IPS DF 19.7 (cell line): ENCODE results near the gene PIAS1.
"Not testable (repeated sequence)": the region's sequence is repeated elsewhere in the genome, so short reads cannot be mapped to it uniquely, and the experiment has no call there.

Source experiments
- DNase-seq: peaks from one replicate; pipeline ENCODE4 v3.0.0-alpha.2; 2013; ENCODE audit warnings: low read depth, low spot score

The PIAS1 gene

GRCh38 chr15:68218331-68218730 is 164.2 kb downstream of the PIAS1 start:
- DNase-seq: no peak

DNA sequence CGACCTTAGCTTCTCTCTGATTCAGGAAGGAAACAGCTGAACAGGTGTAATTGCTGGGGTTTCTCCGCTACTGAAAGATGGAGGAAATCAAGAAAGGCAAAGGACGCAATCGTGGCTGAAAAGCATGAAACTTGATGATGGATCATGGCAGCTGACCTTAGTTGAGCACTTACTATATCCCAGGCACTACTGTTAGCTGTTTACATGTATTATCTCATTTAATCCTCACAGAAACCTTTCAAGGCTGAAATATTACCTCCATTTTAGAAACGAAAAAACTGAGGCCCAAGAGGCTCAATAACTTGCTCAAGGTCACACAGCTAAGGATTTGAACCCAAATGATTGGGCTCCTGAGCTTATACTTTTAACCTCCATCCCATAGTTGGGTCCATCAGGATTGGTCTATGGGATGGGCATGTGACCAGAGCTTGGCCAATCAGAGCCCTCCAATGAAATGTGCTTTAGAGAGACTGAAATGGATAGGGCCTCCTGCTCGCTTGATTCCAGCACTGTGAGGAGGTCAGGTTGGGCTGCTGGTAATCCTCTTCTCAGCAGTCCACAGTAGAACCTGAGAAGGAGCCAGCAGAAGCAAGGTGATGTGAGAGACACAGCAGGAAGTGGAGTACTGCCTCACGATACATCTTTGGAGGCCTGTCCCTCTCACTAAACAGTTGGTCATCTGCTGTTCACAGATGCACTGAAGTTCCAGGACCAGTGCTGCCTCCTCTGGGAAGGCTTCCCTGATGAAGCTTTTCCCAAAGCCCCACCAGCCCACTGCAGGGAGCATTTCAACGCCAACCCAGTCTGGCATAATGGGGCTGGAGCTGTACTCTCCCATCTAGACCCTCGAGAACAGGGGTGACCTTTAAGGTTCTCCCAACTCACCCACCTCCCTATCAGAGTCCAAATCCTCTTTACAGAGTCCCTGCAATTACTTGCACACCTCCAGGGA is 165.0 kb downstream of the PIAS1 start:
- DNase-seq: no peak

DNA sequence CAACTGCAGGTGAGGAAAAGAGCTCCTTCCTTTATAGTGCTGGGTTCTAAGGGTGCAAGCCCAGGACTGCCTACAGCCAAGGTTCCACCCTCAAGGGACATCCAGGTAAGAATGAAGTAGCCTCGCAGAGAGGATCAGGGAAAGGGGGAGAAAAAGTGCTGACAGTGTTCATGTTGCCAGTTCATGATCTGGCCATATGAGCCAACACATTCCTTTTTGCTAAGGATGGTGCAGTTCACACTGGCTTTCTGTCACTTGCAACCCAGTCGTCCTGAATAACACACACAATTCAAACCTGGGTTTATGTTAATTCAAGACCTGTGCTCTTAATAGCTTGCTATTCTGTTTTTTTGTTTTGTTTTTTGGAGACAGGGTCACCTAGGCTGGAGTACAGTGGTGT is 166.4 kb downstream of the PIAS1 start:
- no peak for DNase-seq

DNA sequence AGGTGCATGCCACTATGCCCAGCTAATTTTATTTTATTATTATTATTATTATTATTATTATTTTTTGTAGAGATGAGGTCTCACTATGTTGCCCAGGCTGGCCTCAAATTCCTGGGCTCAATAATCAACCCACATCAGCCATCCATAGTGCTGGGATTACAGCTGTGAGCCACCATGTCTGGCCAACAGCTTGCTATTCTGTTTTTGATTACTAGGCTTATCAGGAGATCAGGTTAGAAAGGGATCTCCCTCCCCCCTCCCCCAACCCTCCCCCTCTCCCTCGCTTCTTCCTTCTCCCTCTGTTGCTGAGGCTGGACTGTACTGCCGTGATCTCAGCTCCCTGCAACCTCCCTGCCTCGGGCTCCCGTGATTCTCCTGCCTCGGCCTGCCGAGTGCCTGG is 166.9 kb downstream of the PIAS1 start:
- DNase-seq: no peak

- DNase-seq: not testable (repeated sequence)
Measured at GRCh38 chr15:68221530-68222431, 167.7 kb downstream of the PIAS1 start.

GRCh38 chr15:68222432-68222743 is 168.3 kb downstream of the PIAS1 start:
- DNase-seq: not testable (repeated sequence)

- no peak for DNase-seq
Measured at GRCh38 chr15:68223171-68223570, 169.1 kb downstream of the PIAS1 start.

DNA sequence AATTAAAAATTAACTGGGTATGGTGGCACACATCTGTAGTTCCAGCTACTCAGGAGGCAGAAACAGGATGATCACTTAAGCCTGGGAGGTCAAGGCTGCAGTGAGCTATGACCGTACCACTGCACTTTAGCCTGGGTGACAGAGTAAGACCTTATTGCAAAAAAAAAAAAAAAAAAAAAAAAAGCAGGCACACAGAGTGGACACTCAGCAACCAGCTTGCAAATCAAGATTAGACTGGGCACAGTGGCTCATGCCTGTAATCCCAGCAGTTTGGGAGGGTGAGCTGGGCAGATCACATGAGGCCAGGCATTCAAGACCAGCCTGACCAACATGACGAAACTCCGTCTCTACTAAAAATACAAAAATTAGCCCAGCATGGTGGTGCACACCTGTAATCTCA is 170.0 kb downstream of the PIAS1 start:
- no peak for DNase-seq

GRCh38 chr15:68224546-68225250 is 170.6 kb downstream of the PIAS1 start:
- DNase-seq: no peak

- DNase-seq: not testable (repeated sequence)
Measured at GRCh38 chr15:68225442-68225841, 171.3 kb downstream of the PIAS1 start.

DNA sequence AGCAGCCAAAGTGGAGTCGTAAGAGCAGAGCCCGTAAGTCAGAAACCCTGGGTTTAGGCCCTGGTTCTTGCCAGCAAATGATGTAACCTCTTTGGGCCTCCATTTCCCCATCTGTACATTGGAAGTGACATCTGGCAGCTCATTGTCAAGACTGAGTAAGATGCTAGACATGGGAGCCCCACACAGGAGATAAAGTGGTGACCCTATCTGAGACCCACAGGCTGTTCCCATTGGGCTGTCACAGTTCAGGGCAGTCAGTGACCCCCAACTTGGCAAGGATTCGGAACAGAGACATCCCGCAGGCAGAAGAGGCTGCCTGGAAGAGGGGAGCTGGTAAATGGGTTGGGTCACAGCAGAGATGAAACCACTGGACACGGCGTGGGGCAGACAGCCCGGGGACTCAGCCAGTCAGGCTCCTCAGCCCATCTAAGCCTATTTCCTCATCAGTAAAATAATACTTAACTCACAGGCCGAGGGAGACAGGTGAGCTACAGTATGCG is 173.6 kb downstream of the PIAS1 start:
- DNase-seq: no peak

DNA sequence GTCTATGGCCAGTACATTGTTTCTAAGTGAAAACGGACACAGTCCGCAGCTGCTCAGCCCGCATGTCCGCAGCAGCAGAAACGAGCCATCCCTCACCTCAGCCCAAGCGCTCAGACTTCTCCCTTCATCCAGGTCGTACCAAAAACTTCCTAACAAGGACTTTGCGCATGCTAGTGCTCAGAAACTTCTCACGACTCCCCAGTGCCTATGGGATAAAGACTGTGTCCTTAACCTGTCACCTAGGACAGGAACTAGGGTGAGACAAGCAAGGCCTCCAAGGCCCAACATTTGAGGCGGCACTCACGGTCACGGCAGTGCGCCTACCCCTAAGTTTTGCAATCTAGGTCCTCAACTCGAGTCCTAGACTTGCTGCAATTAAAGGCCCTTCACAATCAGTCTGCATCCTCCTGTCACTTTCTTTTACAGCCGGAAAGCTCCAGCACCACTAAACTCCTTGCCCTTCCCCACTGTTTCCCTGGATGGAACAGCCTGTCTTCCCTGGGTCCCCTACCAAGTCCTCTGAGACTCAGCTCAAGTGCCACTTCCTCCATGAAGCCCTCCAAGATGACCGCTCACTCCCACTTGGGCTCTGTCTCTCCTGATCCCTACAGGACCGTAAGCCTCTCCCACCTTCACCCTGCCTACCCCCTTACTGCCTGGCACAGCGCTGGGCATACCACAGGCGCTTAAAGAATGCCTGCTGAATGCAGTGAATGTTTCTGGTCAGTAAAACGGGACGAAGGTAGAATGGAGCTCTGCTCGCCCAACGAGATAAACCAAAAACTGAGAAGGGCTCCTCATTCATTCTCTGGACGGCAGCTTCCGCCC is 174.2 kb downstream of the PIAS1 start:
- no peak for DNase-seq

- DNase-seq: no peak
Measured at GRCh38 chr15:68228971-68229385, 174.9 kb downstream of the PIAS1 start.

DNA sequence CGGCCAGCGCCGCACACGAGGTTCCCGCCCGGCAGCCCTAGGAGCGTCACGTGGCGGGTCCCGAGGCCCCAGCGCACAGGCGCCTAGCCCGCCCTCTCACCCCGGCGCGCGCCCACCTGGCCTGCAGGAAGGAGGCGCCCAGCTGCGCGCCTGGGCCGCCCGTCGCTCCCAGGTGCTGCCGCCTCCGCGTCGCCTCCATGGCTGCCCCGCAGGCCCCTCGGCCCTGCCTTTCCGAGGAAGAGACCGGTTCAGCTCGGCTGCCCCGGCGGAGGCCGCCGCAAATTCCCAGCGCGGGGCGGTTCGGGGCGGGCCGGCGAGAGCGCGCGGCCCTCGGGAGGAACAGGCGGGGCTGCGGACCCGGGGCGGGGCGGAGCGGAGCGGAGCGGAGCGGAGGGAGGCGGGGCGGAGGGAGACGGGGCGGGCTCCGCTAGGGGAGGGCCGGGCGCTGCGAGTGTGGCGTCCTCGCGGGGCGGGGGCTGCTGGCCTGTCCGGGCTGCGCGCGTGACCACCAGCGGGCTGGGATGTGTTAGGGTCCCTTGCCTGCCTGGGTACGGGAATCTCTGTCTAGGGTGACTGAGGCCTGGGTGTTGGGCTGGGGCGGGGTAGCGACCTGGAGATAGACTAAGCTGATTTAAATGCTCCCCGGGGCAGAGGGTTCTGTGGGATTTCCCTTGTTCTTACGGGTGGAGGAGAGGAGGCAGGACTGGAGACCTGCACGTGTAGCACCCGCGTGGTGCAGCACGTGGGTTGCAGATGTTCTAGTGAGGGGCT is 175.5 kb downstream of the PIAS1 start, which contains the start of gene CLN6:
TSS of gene CLN6 (minus strand) at position 343 of the 771 bp plus-strand sequence. CDS start at position 199, 144 bp downstream.
- DNase-seq: no peak

DNA sequence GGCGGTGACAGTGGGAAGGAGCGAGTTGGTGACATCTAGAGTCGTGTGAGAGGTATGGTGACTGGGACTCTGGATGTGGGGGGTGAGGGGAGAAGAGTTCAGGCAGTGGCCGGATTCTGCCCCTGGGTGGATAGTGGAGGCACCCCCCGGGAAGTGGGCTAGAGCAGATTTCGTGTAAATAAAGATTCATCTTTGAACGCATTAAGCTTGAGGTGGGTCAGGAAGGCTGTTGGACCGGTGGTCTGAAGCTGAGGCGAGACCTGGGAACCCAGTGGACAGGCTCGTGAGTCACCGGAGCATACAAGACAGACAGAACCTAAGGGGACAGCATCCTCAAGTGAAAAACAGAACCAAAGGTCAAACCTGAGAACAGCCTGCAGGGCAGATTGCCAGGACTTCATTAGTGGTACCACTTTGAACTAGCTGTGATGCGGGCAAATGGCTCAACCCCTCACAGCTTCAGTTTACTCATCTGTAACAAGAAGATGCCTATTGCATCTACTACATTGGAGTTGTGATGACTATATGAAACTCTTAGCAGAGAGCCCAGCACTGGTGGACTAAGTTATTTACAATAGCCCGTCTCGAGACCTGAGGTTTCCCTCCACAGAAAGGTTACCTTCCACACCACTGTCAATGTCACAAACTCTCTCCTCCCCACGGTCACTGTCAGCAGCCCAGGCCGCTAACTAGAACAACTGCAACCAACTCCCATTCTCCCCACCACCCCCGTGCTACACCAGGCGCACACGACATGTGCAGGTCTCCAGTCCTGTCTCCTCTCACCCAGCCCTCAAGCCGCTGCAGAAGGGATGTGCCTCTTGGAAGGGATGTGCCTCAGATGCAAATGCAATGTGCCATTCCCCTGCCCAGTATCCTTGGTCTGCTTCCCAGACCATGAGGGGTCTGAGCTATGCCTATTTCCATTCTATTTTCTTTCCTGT is 176.3 kb downstream of the PIAS1 start:
- no peak for DNase-seq

DNA sequence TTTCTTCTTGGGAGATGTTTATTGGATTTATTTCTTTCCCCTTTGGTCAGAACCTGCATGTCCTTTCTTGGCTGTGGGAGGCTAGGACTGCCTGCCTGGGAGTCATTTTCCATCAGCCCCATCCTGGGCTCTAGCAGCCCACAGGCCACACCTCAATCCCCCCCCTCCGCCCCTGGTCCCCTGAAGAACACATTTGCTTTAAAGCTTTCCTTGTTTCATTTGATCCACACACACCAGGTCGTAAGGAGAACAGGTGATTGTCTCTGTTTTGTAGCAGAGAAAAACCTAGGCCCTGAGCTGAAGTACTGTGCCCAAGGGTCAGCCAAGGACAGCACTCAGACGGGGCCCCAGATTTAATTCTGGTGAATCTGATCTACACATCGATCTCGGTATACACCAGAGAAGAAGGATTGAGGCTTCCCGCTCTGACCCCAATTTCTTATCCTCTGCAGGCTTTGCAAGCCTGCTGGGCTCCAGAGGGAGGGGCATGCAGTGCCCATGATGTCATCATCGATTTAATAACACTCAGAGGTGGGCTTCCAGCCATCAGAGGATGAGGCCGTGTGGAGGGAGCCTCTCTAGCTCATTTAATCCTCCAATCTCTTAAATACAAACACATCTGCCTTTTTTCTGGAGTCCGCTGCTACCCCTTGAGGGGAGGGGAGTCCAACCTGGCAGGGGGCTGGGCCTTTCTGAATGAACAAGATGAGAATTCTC is 177.1 kb downstream of the PIAS1 start:
- DNase-seq: no peak

- no peak for DNase-seq
Measured at GRCh38 chr15:68232449-68232848, 178.3 kb downstream of the PIAS1 start.

DNA sequence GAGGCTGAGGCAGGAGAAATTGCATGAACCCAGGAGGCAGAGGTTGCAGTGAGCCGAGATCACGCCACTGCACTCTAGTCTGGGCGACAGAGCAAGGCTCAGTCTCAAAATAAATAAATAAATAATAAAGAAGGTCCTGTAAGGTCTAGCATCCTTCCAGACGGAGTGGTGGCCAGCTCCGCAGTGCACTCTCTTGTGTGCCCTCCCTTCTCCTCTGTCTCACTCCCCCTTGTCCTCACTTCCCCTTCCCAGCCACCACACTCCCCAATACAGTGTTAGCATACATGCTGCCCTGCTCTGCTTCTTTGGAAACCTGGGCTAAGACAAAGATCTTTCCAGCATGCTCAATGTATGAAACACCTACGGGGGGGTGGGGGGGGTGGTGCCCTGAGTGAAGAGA is 178.8 kb downstream of the PIAS1 start:
- no peak for DNase-seq
